ENCODE measurements around the gene NANP. TPM values are rescaled to one million over a fixed set of nuclear protein-coding genes. Genes with fewer than 3 reads are reported as not detected.

The NANP gene
- total and polyA plus RNA-seq, 9 of the 15 experiments (the other 6 are each of a cell fraction or from before 2014, with no cell fraction given): 5.4 to 8.4 (median 6.9) TPM

DNA sequence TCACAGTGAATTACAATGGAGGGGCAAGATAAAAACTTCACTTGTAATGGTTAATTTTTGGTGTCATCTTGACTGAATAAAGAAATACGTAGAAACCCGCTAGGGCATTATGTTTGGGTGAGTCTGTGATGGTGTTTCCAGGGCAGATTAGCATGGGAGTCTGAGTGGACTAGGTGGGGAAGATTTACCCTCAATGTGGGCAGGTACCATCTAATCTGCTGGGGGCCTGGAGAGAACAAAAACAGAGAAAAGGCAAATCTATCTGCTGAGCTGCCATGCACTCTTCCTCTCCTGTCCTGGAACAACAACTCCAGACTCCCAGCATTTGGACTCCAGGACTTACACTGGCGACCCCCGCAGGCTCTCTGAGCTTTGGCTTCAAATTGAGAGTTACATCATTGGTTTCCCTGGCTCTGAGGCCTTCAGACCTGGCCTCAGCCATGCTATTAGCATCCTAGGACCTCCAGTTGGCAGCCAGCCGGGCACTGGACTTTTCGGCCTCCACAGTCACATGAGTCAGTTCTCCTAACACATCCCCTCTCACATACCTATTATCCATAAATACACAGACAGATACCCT lies 58.1 kb downstream of the NANP start:
- H3K9me1 ChIP-seq (ENCODE audit: control insufficient read depth, insufficient read depth, low read length): no peaks in the 10 kb centered on the region
- WGBS (ENCODE audit: insufficient coverage, low coverage, missing lambda C conversion rate): 2% methylated on average over 5 of the region's 6 CpGs
- CTCF ChIA-PET (ENCODE audit: low intra/inter-chr PET ratio): no interaction called here
- H3K4me1 ChIP-seq (replicated peaks in 1 of 2; ENCODE audit: control insufficient read depth in 2 of 2, insufficient read depth in 2 of 2, low read length in 2 of 2): no peaks in the 10 kb centered on the region
- DNase-seq (ENCODE audit: extremely low read depth in 1 of 4, low spot score in 3 of 4) (no peak), ATAC-seq (no peak), FAIRE-seq (no peak)
- TF ChIP-seq RERE (CRISPR knock-in tag; IDR thresholded peaks at IDR 0.05; ENCODE audit: borderline replicate concordance) (no peak), JUND (IDR thresholded peaks at IDR 0.05; ENCODE audit: borderline replicate concordance, low read depth, low read length) (no peak), JUND (tag; IDR thresholded peaks at IDR 0.05; ENCODE audit: borderline replicate concordance, low read depth, low read length) (no peak), NONO (IDR thresholded peaks at IDR 0.05; ENCODE audit: low read depth in 2 of 2, low read length in 1 of 2) (no peak), ZNF444 (CRISPR knock-in tag; IDR thresholded peaks at IDR 0.05) (no peak), MXI1 (IDR thresholded peaks at IDR 0.05; ENCODE audit: low read depth, low read length) (no peak), ETV5 (CRISPR knock-in tag; IDR thresholded peaks at IDR 0.05; ENCODE audit: low read depth) (no peak), ZNF766 (CRISPR knock-in tag; conservative IDR thresholded peaks at IDR 0.05) (no peak)
- TF ChIP-seq, protein P1, sequence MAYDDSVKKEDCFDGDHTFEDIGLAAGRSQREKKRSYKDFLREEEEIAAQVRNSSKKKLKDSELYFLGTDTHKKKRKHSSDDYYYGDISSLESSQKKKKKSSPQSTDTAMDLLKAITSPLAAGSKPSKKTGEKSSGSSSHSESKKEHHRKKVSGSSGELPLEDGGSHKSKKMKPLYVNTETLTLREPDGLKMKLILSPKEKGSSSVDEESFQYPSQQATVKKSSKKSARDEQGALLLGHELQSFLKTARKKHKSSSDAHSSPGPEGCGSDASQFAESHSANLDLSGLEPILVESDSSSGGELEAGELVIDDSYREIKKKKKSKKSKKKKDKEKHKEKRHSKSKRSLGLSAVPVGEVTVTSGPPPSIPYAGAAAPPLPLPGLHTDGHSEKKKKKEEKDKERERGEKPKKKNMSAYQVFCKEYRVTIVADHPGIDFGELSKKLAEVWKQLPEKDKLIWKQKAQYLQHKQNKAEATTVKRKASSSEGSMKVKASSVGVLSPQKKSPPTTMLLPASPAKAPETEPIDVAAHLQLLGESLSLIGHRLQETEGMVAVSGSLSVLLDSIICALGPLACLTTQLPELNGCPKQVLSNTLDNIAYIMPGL (CRISPR knock-in tag; IDR thresholded peaks at IDR 0.05): no peak
- no peaks in the 10 kb centered on the region for H3K9me3 ChIP-seq (replicated peaks; ENCODE audit: control insufficient read depth, insufficient read depth, low read depth, low read length)
- intact Hi-C loops (cut with micrococcal nuclease): no loop called here
- H3K79me2 ChIP-seq (ENCODE audit: control insufficient read depth, insufficient read depth, low read length): no peaks in the 10 kb centered on the region
- in situ Hi-C loops (cut with MboI): no loop called here
- no TSS peak for BruUV-seq (replicated peaks)
- H3K27me3 ChIP-seq (ENCODE audit: control insufficient read depth in 2 of 2, insufficient read depth in 2 of 2, low read length in 2 of 2): no peaks in the 10 kb centered on the region
- H3K27ac ChIP-seq (ENCODE audit: extremely low read depth, low read depth, low read length): no peak overlapping the region
- H3K36me3 ChIP-seq (ENCODE audit: control insufficient read depth, insufficient read depth, low read length): no peaks in the 10 kb centered on the region
- H4K20me1 ChIP-seq (replicated peaks; ENCODE audit: control insufficient read depth, insufficient read depth, low read length): no peaks in the 10 kb centered on the region
- H3K9ac ChIP-seq (ENCODE audit: insufficient read depth in 1 of 2, low read depth in 2 of 2, low read length in 2 of 2): no peak overlapping the region
- no peak overlapping the region for H2AFZ ChIP-seq (ENCODE audit: low read depth, low read length)
- no peak overlapping the region for H3K4me3 ChIP-seq
- POLR2A ChIA-PET: interaction anchor here (0.7 kb wide), 1 partner anchor 33 kb away, joined by 3 read pairs; no protein-coding TSS in a partner anchor
- H3K4me2 ChIP-seq (ENCODE audit: insufficient read depth, low read length): no peak overlapping the region
